HL-60 (cell line): Measurements from ENCODE around the gene PTEN.

ENCODE experiments used
- TF ChIP-seq, protein P1 (sequence below): IDR thresholded peaks from one replicate; pipeline ENCODE4 v1.5.1; 2011; ENCODE audit warnings: low read length, control low read depth, inconsistent platforms; ENCODE audit not compliant: insufficient read depth
- TF ChIP-seq, protein P2 (sequence below): IDR thresholded peaks from 2 replicates; pipeline ENCODE4 v1.6.1; 2012; ENCODE audit warnings: low read depth; ENCODE audit not compliant: insufficient replicate concordance

DNA sequence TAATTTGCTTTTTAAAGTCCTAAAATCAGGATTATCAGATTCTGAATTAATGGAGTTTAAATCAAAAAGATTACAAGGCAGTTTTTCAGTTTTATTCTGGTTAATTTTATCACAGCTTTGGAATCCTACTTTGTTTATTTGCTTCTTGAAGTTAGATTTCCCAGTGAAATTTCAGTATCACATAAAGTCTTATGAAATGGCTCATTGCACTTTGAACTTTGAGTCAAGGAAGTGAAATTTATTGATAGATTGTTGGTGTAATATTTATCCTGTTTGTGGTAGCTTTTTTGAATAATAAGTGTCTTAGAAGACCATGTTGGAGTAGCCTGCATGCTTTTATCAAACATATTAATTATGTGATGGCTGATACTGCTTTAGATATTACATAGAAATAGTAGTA lies 92.6 kb downstream of the PTEN start:
- TF ChIP-seq, protein P1, sequence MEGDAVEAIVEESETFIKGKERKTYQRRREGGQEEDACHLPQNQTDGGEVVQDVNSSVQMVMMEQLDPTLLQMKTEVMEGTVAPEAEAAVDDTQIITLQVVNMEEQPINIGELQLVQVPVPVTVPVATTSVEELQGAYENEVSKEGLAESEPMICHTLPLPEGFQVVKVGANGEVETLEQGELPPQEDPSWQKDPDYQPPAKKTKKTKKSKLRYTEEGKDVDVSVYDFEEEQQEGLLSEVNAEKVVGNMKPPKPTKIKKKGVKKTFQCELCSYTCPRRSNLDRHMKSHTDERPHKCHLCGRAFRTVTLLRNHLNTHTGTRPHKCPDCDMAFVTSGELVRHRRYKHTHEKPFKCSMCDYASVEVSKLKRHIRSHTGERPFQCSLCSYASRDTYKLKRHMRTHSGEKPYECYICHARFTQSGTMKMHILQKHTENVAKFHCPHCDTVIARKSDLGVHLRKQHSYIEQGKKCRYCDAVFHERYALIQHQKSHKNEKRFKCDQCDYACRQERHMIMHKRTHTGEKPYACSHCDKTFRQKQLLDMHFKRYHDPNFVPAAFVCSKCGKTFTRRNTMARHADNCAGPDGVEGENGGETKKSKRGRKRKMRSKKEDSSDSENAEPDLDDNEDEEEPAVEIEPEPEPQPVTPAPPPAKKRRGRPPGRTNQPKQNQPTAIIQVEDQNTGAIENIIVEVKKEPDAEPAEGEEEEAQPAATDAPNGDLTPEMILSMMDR: no peak
- TF ChIP-seq, protein P2, sequence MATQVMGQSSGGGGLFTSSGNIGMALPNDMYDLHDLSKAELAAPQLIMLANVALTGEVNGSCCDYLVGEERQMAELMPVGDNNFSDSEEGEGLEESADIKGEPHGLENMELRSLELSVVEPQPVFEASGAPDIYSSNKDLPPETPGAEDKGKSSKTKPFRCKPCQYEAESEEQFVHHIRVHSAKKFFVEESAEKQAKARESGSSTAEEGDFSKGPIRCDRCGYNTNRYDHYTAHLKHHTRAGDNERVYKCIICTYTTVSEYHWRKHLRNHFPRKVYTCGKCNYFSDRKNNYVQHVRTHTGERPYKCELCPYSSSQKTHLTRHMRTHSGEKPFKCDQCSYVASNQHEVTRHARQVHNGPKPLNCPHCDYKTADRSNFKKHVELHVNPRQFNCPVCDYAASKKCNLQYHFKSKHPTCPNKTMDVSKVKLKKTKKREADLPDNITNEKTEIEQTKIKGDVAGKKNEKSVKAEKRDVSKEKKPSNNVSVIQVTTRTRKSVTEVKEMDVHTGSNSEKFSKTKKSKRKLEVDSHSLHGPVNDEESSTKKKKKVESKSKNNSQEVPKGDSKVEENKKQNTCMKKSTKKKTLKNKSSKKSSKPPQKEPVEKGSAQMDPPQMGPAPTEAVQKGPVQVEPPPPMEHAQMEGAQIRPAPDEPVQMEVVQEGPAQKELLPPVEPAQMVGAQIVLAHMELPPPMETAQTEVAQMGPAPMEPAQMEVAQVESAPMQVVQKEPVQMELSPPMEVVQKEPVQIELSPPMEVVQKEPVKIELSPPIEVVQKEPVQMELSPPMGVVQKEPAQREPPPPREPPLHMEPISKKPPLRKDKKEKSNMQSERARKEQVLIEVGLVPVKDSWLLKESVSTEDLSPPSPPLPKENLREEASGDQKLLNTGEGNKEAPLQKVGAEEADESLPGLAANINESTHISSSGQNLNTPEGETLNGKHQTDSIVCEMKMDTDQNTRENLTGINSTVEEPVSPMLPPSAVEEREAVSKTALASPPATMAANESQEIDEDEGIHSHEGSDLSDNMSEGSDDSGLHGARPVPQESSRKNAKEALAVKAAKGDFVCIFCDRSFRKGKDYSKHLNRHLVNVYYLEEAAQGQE: no peak
